ENCODE data around the gene SLC49A4.

DNA sequence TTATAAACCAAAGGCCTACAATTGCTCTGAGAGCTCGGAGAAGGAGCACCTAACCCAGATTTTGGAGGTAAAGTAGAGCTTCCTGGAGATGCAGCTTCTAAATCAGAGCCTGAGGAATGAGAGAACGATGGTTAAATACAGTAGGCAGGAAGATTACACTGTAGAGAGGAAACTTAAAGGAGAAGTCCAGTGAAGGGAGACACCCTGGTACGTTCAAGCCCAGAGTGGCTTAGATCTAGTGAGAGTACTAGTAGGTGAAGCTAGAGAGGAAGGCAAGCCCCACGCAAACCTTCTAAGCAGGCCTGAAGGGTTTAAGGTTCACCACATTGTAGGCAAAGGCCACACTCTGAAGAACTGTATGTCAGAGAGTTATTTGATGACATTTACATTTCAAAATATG lies 33.4 kb downstream of the SLC49A4 start:
- no peak for TF ChIP-seq POLR2A (IDR thresholded peaks at IDR 0.05)
- TF ChIP-seq EP300 (IDR thresholded peaks at IDR 0.05): no peak
- TF ChIP-seq, protein P1, sequence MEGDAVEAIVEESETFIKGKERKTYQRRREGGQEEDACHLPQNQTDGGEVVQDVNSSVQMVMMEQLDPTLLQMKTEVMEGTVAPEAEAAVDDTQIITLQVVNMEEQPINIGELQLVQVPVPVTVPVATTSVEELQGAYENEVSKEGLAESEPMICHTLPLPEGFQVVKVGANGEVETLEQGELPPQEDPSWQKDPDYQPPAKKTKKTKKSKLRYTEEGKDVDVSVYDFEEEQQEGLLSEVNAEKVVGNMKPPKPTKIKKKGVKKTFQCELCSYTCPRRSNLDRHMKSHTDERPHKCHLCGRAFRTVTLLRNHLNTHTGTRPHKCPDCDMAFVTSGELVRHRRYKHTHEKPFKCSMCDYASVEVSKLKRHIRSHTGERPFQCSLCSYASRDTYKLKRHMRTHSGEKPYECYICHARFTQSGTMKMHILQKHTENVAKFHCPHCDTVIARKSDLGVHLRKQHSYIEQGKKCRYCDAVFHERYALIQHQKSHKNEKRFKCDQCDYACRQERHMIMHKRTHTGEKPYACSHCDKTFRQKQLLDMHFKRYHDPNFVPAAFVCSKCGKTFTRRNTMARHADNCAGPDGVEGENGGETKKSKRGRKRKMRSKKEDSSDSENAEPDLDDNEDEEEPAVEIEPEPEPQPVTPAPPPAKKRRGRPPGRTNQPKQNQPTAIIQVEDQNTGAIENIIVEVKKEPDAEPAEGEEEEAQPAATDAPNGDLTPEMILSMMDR (IDR thresholded peaks at IDR 0.05): no peak
- TF ChIP-seq POLR2AphosphoS5 (IDR thresholded peaks at IDR 0.05): no peak

Measured in upper lobe of left lung (tissue), 4 donors.